A673 (cell line): ENCODE measurements around the gene DYRK1A.

Experiments used
- EZH2 ChIP-seq: fragments of 200-600 bp; sonication (generic); IDR thresholded peaks from 2 replicates; pipeline ENCODE4 v1.6.1; 2017; ENCODE audit warnings: borderline replicate concordance, low read depth, mild to moderate bottlenecking, mixed read lengths, antibody characterized with exemption, low read length; ENCODE audit not compliant: poor library complexity, severe bottlenecking
- TF ChIP-seq, protein P1 (sequence below): fragments of 300-800, 200-600 bp; sonication (generic); conservative IDR thresholded peaks from 2 replicates; pipeline ENCODE4 v1.5.1; 2017; ENCODE audit warnings: low read depth, mild to moderate bottlenecking, antibody characterized with exemption, low read length, moderate library complexity, mixed read lengths

DNA sequence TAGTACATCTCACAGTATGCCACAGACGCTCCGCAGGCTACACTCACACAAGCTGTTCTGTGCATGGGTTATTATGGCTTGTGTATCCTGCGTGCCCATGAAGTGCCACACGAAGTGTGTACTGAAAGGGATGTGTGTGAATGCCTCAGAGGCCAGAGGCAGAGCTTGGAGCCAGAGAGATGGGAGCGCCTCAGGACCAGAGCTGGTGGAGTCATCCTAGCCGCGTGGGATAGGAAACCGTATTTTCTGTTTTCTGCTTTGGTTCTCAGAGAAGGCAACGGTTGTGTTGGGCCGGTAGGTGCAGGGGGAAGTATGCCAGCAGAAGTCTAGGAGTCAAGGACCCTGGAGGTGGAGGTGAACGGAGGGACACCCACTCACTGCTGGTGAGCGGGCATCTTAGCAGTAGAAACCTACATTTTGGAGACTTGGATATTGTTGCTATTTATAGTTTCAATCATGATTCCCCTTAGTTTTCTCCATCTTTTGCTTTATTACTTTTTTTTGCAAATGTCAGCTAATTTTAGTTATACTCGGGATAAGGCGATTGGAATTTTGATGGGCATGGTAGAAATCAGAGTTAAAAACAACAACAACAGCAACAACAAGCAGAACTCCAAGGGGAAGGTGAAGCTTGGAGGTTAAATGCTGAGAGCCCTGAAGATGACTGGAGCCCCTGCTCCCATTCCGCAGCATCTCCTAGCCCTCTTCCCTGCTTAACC, 188.2 kb downstream of the DYRK1A start:
- TF ChIP-seq, protein P1, sequence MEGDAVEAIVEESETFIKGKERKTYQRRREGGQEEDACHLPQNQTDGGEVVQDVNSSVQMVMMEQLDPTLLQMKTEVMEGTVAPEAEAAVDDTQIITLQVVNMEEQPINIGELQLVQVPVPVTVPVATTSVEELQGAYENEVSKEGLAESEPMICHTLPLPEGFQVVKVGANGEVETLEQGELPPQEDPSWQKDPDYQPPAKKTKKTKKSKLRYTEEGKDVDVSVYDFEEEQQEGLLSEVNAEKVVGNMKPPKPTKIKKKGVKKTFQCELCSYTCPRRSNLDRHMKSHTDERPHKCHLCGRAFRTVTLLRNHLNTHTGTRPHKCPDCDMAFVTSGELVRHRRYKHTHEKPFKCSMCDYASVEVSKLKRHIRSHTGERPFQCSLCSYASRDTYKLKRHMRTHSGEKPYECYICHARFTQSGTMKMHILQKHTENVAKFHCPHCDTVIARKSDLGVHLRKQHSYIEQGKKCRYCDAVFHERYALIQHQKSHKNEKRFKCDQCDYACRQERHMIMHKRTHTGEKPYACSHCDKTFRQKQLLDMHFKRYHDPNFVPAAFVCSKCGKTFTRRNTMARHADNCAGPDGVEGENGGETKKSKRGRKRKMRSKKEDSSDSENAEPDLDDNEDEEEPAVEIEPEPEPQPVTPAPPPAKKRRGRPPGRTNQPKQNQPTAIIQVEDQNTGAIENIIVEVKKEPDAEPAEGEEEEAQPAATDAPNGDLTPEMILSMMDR = no peak
- TF ChIP-seq EZH2 = no peak
